ENCODE results near the gene PRKAR1B.
"Not testable (repeated sequence)": the region's sequence is repeated elsewhere in the genome, so short reads cannot be mapped to it uniquely, and the experiment has no call there.

PRKAR1B gene

DNA sequence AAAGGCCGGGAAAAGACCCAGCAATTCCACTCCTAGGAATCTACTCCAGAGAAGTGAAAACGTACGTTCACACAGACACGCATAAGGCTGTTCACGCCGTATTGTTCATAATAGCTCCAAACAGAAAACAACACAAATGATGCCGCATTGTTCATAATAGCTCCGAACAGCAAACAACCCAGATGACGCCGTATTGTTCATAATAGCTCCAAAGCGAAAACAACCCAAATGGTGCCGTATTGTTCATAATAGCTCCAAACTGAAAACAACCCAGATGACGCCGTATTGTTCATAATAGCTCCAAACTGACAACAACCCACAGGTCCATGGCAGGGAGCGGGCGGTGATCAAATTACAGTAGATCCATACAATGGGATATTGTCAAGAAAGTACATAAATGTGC is 85.8 kb downstream of the PRKAR1B start:
- DNase-seq, result no peak

DNA sequence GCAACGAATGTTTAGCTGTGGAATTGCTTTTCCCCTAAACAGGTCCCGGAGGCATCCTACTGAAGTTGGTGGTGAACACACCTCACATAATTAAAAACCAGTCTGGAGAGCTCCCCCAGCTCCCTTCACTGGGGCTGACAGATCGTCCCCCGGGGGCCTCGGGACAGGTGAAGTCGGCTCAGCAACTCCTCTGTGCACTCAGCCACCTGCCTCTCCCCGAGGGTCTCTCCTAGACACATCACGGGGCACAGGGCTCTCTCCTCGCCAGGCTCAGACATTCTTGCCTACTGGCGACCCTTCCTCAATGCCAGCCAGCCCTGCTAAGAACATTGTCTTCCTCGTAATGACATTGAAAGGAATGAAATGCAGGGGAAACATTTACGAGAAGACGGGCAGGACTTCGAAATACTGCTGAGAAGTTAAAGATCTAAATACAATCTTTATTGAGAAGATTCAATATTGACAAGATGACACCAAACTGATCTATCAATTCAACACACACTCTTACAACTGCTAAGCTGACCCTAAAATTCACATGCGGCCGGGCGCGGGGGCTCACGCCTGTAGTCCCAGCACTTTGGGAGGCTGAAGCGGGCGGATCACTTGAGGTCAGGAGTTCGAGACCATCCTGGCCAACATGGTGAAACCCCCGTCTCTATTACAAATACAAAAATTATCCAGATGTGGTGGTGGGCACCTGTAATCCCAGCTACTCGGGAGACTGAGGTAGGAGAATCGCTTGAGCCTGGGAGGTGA is 88.6 kb downstream of the PRKAR1B start:
- no peak for DNase-seq

DNA sequence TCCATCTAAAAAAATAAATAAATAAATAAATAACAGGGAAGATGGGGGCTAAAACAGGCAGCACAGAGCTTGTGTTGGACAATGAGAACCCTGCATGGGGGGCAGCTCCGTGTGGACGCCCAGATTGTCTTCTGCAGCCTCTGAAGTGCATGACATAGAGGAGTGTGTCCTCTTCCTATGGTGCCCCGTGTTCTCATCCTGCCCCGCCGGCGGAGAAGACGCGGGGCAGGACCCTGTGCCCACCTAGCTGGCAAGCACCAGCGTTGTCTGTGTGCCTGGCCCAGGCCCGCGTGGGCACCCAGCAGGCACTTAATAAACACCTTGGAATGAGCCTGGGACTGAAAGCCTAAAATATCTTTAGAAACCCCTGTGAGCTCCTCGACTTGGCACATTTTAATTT is 89.3 kb downstream of the PRKAR1B start:
- no peak for DNase-seq

DNA sequence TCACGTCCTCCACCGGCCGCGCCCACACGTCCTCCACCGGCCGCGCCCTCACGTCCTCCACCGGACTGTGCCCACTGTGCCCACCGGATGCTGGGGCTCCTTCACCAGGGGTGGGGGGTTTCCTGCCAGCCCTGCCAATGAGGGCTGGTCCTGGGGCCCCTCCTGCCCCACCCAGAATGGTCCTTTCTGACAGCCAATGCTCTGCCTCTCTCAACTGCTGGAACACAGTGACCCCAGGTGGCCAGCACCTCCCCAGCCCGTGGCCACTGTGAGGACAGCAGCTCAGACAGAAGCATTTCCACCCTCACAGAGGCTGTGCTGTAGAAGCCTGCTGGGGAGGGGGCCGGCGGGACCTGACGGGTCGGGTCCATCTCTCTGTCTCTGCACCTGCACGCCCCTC is 90.7 kb downstream of the PRKAR1B start:
- peak; percentile 11 for DNase-seq

DNA sequence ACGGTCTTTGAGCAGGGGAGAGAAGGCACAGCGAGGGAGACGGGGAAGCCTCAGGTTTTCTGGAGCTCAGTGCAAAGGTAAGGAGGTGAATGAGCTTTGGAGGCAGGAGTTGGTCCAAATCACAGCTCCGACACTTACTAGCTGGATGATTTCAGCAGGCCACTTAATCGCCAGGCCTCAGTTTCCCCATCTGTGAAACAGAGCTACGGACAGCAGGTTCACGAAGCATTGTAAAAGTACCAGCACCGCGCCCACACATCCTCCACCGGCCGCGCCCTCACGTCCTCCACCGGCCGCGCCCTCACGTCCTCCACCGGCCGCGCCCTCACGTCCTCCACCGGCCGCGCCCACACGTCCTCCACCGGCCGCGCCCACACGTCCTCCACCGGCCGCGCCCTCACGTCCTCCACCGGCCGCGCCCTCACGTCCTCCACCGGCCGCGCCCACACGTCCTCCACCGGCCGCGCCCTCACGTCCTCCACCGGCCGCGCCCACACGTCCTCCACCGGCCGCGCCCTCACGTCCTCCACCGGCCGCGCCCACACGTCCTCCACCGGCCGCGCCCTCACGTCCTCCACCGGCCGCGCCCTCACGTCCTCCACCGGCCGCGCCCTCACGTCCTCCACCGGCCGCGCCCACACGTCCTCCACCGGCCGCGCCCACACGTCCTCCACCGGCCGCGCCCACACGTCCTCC is 91.2 kb downstream of the PRKAR1B start:
- not testable (repeated sequence) for DNase-seq

DNA sequence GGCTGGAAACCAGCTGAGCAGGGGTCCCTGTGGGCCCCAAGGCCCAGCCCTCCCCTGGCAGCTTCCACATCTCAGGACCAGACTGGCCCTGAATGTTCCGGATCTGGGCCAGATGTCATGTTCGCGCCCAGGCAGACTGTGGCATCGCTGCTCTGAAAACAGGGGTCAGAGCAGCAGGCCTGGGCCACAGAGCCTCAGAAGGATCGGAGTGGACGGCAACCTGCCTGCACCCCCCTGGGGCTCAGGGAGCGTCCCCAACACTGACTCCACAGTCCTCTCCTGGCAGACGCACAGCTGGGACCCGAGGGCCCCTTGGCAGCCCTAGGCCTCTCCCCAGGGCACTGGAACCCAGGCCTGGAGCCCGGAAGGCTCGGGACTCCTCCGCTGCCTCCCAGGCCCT is 91.9 kb downstream of the PRKAR1B start:
- no peak for DNase-seq

DNA sequence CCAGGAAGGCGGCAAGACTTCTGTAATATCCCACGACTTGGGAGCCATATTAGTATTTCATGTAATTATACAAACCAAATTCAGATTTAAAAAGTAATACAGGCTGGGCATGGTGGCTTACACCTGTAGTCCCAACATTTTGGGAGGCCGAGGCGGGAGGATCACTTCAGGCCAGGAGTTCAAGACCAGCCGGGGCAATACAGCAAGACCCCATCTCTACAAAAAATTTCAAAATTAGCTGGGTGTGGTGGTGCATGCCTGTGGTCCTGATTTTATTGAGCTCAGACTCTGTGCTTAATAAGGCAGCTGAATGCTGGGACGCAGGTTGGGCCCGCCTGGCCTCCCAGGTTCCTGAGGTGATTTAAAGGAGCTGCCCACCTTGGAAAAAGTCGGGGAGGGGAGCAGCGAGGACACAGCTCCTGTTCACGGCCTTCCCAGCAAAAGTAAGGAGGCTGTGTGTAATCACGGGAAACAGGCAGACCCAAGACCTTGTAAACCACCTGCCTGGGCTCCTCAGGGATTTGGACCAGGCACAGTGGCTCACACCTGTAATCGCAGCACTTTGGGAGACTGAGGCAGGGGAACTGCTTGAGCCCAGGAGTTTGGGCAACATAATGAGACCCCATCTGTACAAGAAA is 93.6 kb downstream of the PRKAR1B start:
- DNase-seq, result no peak

DNA sequence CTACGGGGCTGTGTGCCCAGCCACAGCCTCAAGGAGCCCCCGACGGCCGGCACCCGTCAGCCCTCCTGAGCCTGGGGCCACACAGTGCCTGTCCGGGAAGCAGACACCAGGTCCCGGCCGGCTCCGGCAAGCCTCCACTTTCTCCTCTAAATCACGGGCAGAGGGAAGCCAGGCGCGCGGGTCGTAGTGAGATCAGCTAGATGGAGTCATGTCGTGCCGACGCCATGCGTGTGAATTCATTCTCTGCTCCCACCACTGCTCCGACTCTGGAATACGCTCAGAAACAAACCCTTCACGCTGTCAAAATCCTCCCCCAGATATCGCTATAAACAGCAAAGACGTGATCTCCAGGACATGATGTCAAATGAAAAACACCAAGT is 94.3 kb downstream of the PRKAR1B start:
- DNase-seq, result no peak

DNA sequence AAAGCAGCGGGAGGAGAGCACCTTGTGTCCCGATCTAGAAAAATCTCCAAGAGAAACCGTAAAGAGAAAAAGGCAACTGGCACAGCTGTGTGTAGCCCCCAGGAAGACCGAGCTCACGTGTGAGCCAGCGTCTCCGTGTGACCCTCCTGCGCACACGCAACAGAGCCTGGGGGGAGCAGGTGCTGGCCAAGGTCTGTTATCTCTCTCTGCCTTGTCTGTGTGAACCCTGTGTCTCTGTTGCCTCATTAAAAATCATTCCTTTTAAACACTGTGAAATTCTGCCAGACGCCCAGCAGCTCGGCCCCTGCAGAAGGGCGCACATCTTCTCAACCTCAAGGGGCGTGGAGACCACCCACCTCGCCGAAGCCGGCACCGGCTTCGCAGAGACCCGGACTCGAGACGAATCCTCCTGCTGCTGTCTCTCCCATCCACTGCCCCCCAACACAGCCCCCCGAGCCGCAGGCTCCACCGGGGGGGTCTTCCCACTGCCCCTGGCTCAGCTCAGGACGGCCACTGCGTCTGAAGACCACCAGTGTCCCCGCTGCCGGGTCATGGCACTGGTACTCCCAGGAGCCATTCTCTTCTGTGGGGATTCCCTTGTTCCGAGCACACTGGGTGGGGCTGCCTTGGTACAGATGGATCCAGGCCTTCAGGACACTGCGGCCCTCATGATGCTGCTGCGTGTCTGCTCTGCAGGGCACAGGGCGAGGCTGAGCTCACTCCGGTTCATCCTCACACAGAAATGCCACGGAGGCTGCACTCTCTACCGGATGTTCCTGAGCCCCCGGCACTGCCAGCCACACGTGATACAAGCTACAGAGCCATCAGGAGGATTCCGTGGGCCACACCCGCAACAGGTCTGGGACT is 94.9 kb downstream of the PRKAR1B start:
- no peak for DNase-seq

DNA sequence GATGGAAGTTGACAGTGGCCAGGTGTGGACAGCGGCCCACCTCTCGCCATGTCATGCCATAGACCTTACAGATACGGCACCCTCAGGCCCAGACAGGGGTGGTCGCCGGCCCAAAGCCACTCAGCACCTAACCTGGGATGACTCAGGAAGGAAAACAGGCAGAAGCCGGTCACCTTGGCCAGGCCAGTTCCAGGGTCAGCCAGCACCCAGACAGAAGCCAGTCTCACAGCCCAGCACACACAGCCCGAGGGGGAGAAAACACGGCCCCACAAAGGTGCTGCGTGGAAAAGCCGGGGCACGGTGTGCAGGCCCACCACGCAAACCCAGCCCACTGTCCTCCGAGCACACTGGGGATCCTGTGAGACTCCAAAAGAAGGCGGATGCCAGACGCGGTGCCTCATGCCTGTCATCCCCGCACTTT is 95.8 kb downstream of the PRKAR1B start:
- no peak for DNase-seq

DNA sequence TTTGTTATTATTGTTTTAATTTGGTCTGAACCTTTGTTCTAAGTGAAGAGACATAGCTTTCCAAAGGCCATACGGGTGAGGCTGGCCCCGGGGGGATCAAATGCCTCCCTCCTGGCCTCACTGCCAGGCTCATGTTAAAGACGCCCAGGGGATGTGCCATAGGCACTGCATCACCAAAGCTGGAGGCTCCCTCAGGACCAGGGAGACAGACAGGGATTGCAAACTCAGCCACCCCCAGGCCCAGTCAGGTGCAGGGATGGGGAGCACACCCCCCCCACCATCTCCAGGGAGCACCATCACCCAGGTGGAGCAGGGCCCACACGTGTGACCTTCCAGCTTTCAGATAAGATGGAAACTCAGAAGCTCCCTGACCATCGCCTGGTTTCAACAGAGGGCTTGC is 96.5 kb downstream of the PRKAR1B start:
- DNase-seq, result no peak

DNA sequence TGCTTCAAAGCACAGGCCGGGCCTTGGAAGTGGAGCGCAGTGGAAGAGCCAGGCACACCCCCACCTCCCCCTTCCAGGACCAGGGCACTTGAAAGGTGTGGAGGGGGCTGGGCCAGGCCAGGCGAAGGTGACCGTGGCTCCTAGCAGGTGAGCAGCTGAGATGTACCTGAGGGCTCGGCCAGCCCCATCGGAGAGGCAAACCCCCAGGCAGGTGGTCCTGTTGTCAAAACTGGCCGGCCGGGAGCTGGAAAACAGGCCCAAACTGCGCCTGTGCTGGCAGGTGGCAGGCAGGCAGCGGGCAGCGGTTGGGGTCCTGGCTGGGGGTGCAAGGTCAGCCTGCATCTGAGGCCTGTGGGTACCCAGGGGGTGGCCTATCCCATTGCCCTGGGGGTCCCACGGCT is 97.0 kb downstream of the PRKAR1B start:
- DNase-seq, result no peak

DNA sequence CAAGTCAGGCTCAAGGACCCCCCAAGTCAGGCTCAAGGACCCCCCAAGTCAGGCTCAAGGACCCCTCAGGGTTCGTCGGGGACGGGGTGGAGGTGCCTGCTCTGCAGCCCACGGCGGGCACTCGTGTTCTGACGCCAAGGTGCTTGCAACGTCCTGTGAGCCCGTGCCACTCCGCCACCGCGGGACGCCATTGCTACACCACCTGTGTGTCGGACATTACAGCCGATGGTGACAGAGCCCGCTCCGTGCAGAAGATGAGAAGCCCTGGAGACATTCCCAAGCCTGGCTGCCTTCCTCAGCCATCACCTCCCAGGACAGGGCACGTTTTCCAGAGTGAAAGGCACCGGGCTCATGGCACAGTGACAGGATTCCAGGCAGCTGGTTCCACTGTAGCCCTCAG is 98.3 kb downstream of the PRKAR1B start:
- DNase-seq, result no peak

DNA sequence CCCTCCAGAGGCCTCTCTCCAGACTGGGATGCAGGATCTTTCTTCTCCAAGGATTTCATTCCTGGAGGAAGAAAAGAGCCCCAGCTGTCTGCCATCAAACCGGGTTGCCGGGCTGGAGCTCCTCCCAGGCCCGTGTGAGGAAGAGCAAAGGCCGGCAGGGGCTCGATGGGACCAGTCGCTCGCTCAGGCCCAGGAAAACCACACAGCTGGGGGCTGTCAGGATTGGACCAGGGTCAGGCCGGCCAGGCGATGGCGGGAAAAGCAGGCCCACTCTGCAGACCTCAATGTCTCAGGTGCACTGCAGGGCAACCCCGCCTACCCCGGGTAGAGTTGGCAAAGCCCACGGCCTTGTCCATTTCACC is 98.7 kb downstream of the PRKAR1B start:
- DNase-seq, result no peak

DNA sequence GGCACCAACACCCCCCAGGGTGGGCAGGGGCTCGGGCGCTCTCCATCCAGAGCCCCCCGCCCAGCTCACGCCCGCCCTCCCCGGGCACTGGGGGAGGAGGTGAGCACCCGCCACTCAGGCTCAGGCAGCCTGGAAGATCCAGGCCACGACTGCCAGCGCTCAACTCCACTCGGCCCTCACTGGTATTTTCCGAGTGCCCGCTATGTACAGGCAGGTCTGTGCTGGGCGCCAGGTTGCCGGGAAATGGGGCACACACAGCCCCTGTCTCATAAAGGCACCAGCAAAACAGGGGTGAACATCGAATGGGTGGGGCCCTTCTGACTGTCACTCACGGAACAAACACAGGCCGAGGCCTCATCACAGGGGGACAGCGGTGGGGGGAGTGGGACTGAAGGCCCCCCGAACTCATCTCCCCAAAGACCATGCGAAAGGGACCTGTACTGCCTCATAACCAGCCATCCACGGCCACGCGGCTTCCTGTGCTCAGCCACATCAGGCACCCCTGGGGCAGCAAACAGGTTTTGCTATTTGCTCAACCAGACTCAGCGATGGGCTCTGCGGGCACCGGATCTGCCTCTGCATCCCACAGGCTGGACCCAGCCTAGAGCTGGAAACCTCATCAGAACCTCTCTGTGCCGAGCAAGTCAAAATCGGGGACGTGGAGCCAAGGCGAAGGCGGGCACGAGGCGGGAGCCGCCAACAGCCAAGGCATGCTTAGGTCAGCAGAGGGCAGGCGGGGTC is 99.2 kb downstream of the PRKAR1B start:
- DNase-seq, result no peak

DNA sequence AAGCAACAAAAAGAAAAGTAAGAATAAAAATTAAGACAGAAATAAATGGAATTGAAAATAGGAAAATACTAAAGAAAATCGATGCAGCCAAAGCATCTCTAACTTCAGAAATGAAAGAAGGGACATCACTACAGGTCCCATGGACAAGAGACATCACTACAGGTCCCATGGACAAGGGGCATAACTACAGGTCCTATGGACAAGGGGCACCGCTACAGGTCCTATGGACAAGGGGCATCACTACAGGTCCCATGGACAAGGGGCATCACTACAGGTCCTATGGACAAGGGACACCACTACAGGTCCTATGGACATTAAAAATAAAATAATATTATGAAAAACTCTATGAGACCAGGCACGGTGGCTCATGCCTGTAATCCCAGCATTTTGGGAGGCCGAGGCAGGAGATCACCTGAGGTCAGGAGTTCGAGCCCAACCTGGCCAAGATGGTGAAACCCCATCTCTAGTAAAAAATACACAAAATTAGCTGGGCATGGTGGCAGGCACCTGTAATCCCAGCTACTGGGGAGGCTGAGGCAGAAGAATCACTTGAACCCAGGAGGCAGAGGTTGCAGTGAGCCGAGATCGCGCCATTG is 101.6 kb downstream of the PRKAR1B start:
- no peak for DNase-seq

DNA sequence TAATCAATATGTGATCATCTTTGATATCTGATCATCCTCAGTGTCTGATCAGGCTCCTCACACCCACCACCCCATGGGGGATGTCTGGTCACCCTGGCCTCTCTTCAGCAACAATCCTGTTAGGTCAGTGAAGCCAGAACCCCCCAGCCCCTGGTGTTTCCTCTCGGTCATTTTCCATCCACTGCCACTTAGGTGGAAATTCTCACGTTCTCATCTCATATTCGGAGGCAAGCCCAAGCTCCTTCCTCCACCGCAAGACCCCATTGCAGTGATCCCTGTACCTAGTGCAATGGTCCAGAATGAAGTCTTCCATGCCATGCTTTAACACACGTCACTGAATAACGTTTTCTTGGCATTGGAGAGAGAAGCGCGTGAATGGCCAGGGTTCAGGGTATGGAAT is 103.6 kb downstream of the PRKAR1B start:
- no peak for DNase-seq

DNA sequence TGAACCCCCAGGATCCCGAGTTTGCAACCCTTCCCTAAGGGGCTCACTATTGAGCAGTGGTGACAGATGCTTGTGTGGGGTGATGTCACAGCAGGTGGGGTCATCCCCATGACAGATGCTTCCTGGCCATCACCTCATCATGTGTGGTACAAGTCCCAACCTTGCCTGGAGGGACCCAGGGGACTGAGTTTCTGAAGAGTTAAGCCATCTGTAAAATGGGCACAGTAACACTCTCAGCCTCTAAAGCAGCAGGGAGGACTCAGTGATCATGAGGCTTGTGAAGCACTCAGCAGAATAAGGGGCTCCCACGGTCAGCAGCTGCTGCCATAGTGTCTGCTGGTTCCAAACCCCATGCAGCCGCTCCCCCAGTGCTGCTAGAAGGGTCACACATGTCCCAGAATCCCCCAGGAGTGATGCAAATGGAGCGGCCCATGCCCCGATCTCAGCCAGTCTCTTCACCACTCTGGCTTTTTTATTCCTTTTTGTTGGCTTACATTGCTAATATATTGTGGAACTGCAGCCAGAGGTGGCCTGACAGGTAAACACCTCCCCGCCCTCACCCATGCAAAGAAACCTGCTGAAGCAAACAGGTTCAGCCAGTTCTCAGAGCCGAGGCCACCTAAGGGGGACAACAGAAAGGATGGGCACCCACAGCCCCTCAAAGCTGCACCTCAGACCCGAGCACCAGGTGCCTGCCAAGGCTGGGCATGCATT is 105.4 kb downstream of the PRKAR1B start:
- DNase-seq, result no peak

DNA sequence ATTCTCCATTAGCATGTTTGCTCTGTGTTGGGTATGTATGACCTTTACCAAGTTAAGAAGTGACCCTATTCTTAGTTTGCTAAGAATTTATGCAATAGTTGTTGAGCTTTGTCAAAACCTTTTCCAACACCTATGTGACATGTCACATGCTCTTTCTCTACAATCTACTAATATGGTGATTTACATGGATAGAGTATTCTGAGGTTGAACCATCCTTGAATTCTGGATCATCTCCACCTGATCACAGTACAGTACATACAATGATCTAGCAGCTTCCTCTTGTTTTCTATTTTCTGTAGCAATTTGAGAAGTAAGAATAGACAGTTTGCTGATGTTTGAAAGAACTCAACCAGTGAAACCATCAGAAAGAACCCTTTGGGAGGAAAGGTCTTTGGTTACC is 106.2 kb downstream of the PRKAR1B start:
- no peak for DNase-seq

DNA sequence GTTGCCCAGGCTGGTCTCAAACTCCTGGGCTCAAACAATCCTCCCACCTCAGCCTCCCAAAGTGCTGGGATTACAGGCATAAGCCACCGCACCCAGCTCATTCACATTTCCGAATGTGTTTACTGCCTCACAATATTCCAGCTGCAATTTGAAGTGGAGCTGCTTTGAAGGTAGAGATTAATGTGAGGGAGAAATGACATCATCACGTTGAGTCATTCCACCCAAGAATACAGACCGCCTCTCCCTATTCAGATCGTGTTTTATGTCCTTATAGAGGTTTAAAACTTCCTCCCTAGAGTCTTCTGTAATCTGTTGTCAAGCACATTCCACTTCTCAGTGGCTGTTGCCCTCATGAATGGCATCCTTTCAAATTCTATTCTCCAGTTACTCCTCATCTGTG is 107.0 kb downstream of the PRKAR1B start:
- no peak for DNase-seq

DNA sequence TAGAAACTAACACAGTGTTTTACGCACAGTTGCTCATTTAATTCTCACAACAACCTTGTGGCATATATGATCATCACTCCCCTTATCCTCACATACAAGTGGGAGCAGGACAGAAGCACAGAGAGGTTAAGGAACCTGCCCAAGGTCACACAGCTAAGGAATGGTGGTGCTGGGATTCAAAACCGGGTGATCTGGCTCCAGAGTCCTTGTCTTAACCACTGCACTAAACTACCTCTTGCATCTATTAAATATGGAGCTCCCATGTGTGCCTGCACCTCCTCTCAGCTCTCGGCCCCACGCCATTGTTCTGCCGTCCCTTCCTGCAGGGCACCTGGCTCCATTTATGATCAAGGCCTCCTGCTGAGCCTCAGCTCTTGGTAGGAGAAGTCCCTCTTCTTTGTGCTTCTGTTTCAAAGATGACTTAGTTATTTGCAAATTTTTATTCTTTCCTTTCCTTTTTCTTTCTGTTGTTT is 107.7 kb downstream of the PRKAR1B start:
- no peak for DNase-seq
